H1 (cell line): ENCODE results near the gene MAPT. TPM values are rescaled to one million over a fixed set of nuclear protein-coding genes. Genes with fewer than 3 reads are reported as not detected.
A peak's percentile ranks its signal among the peaks of the same experiment; 100 is the strongest.

ENCODE experiments used
- CTCF ChIA-PET: fragments of 300-600 bp; sonication (Branson Sonifier 250); formaldehyde crosslinking; loops from one replicate; lab custom pipeline; 2021; ENCODE audit not compliant: partially characterized antibody; lab: Charles Lee
- POLR2A ChIA-PET: fragments of 300-600 bp; sonication (Branson Sonifier 250); formaldehyde crosslinking; loops from one replicate; lab custom pipeline; 2021; ENCODE audit warnings: inconsistent platforms; ENCODE audit not compliant: partially characterized antibody; lab: Charles Lee
- DNase-seq, 2 experiments: peaks; one replicate each; pipeline versions ENCODE4 v3.0.0 to v3.0.0-alpha.2; 2010 to 2022; ENCODE audit warnings: low spot score in 2 of 2, low read depth in 1 of 2, mixed read lengths in 1 of 2
- FAIRE-seq: peaks from 2 replicates; lab custom pipeline; 2011; peaks lifted over from hg19 to GRCh38; lab: Jason Lieb, UNC
- H2AFZ ChIP-seq: 2 replicates; pipeline ENCODE4 v1.8.1; 2012; ENCODE audit warnings: low read length, inconsistent platforms
- H2AK5ac ChIP-seq: 2 replicates; pipeline ENCODE4 v1.6.1; 2013; ENCODE audit warnings: low read depth, low read length
- H2BK120ac ChIP-seq: replicated peaks from 2 replicates; pipeline ENCODE3; 2013; ENCODE audit warnings: low read depth, low read length, inconsistent platforms
- H2BK12ac ChIP-seq: 2 replicates; pipeline ENCODE4 v1.6.1; 2013; ENCODE audit warnings: low read depth, low read length
- H2BK15ac ChIP-seq: 2 replicates; pipeline ENCODE4 v1.6.1; 2013; ENCODE audit warnings: low read length
- H2BK20ac ChIP-seq: 2 replicates; pipeline ENCODE4 v1.6.1; 2013; ENCODE audit warnings: low read length
- H2BK5ac ChIP-seq: 2 replicates; pipeline ENCODE4 v1.6.1; 2013; ENCODE audit warnings: low read depth, low read length
- H3K14ac ChIP-seq: 2 replicates; pipeline ENCODE4 v1.6.1; 2013; ENCODE audit warnings: inconsistent platforms; ENCODE audit not compliant: insufficient read length
- H3K18ac ChIP-seq: 2 replicates; pipeline ENCODE4 v1.6.1; 2013; ENCODE audit warnings: low read length; ENCODE audit errors: extremely low read depth
- H3K23ac ChIP-seq: 2 replicates; pipeline ENCODE4 v1.6.1; 2013; ENCODE audit warnings: inconsistent platforms; ENCODE audit not compliant: insufficient read length
- H3K23me2 ChIP-seq: 2 replicates; pipeline ENCODE4 v1.6.1; 2013; ENCODE audit warnings: low read depth, low read length
- H3K27ac ChIP-seq: 2 replicates; pipeline ENCODE4 v1.6.1; 2011; ENCODE audit warnings: low read depth, low read length, inconsistent platforms
- H3K27me3 ChIP-seq, 4 experiments: replicated peaks in 1 of 4; 1 replicate in 1 of 4; 2 replicates in 3 of 4; pipeline versions ENCODE4 v1.6.1 to v1.8.1; 2011 to 2013; ENCODE audit warnings: low read length in 3 of 4, mild to moderate bottlenecking in 3 of 4, inconsistent platforms in 2 of 4, mixed read lengths in 2 of 4, moderate library complexity in 1 of 4; ENCODE audit not compliant: control insufficient read depth in 3 of 4, insufficient read depth in 3 of 4; ENCODE audit errors: extremely low read depth in 1 of 4
- H3K36me3 ChIP-seq, 4 experiments: 2 replicates each; pipeline versions ENCODE4 v1.6.1 to v1.8.1; 2011 to 2013; ENCODE audit warnings: mild to moderate bottlenecking in 4 of 4, low read length in 3 of 4, moderate library complexity in 2 of 4, control low read depth in 1 of 4, inconsistent platforms in 1 of 4; ENCODE audit not compliant: insufficient read depth in 4 of 4, control insufficient read depth in 2 of 4
- H3K4ac ChIP-seq: replicated peaks from 2 replicates; pipeline ENCODE3; 2013; ENCODE audit warnings: low read length, low read depth, mixed read lengths, inconsistent platforms; ENCODE audit not compliant: insufficient read length
- H3K4me1 ChIP-seq, 4 experiments: replicated peaks in 1 of 4; 1 replicate in 1 of 4; 2 replicates in 3 of 4; pipeline versions ENCODE4 v1.6.1 to v1.8.1; 2011 to 2013; ENCODE audit warnings: low read length in 3 of 4, inconsistent platforms in 2 of 4, mixed read lengths in 1 of 4; ENCODE audit not compliant: insufficient read depth in 4 of 4, control insufficient read depth in 3 of 4
- H3K4me2 ChIP-seq, 2 experiments: 2 replicates each; pipeline versions ENCODE4 v1.6.1 to v1.8.1; 2011 to 2013; ENCODE audit warnings: low read depth in 2 of 2, low read length in 2 of 2, control low read depth in 1 of 2, inconsistent platforms in 1 of 2, mild to moderate bottlenecking in 1 of 2; ENCODE audit not compliant: insufficient read depth in 1 of 2
- H3K4me3 ChIP-seq, 4 experiments: fragments of 200-600, 300-600 bp in 1 of 4; sonication (generic), shearing (Covaris generic), sonication (Bioruptor Twin) in 1 of 4; 2 replicates each; pipeline versions ENCODE4 v1.5.1 to v1.8.1; 2011 to 2016; ENCODE audit warnings: low read length in 4 of 4, low read depth in 3 of 4, control low read depth in 2 of 4, inconsistent platforms in 2 of 4, mild to moderate bottlenecking in 2 of 4, mixed read lengths in 1 of 4, moderate library complexity in 1 of 4; ENCODE audit not compliant: insufficient read depth in 2 of 4; ENCODE audit errors: extremely low read depth in 1 of 4
- H3K56ac ChIP-seq: replicated peaks from 2 replicates; pipeline ENCODE3; 2013; ENCODE audit warnings: low read depth, mild to moderate bottlenecking, mixed read lengths, low read length, inconsistent platforms; ENCODE audit not compliant: insufficient read length
- H3K79me1 ChIP-seq: 2 replicates; pipeline ENCODE4 v1.6.1; 2013; ENCODE audit warnings: low read depth, low read length, control low read depth
- H3K79me2 ChIP-seq, 2 experiments: 2 replicates each; pipeline versions ENCODE4 v1.6.1 to v1.8.1; 2012 to 2013; ENCODE audit warnings: low read length in 2 of 2, mild to moderate bottlenecking in 2 of 2, inconsistent platforms in 1 of 2; ENCODE audit not compliant: insufficient read depth in 2 of 2, control insufficient read depth in 1 of 2
- H3K9ac ChIP-seq, 4 experiments: replicated peaks in 1 of 4; 1 replicate in 1 of 4; 2 replicates in 3 of 4; pipeline versions ENCODE4 v1.6.1 to v1.8.1; 2011 to 2013; ENCODE audit warnings: low read depth in 3 of 4, low read length in 3 of 4, control low read depth in 2 of 4, mild to moderate bottlenecking in 2 of 4, moderate library complexity in 2 of 4, inconsistent platforms in 1 of 4; ENCODE audit errors: extremely low read depth in 1 of 4
- H3K9me3 ChIP-seq, 2 experiments: 2 replicates each; pipeline versions ENCODE4 v1.6.1 to v1.8.1; 2012 to 2013; ENCODE audit warnings: mild to moderate bottlenecking in 2 of 2, moderate library complexity in 2 of 2, control low read depth in 1 of 2, inconsistent platforms in 1 of 2, low read depth in 1 of 2, low read length in 1 of 2, mixed read lengths in 1 of 2; ENCODE audit not compliant: insufficient read depth in 2 of 2
- H4K20me1 ChIP-seq, 2 experiments: replicated peaks in 1 of 2; 2 replicates each; pipeline versions ENCODE3 to v1.8.1; 2011 to 2013; ENCODE audit warnings: inconsistent platforms in 2 of 2, low read length in 2 of 2, mild to moderate bottlenecking in 1 of 2; ENCODE audit not compliant: insufficient read depth in 2 of 2, control insufficient read depth in 1 of 2
- H4K5ac ChIP-seq: 2 replicates; pipeline ENCODE4 v1.6.1; 2013; ENCODE audit warnings: low read length, low read depth, mixed read lengths, inconsistent platforms; ENCODE audit not compliant: insufficient read length
- H4K8ac ChIP-seq: 2 replicates; pipeline ENCODE4 v1.8.0; 2013; ENCODE audit warnings: mild to moderate bottlenecking, moderate library complexity, low read length, inconsistent platforms; ENCODE audit not compliant: insufficient read depth; ENCODE audit errors: extremely low read depth
- H4K91ac ChIP-seq: replicated peaks from 2 replicates; pipeline ENCODE3; 2013; ENCODE audit warnings: low read length, mixed read lengths, inconsistent platforms; ENCODE audit not compliant: insufficient read length
- ATF2 ChIP-seq: IDR thresholded peaks from 2 replicates; pipeline ENCODE4 v1.6.1; 2012; ENCODE audit warnings: low read length, inconsistent platforms
- BRCA1 ChIP-seq: IDR thresholded peaks from 2 replicates; pipeline ENCODE4 v1.6.1; 2012; ENCODE audit warnings: low read depth, low read length, improper control_type of control experiment
- CEBPB ChIP-seq: IDR thresholded peaks from 2 replicates; pipeline ENCODE4 v1.6.1; 2012; ENCODE audit warnings: low read depth, low read length
- EZH2 ChIP-seq: fragments of 200-600 bp; sonication (generic); IDR thresholded peaks from 2 replicates; pipeline ENCODE4 v1.7.1; 2012; ENCODE audit warnings: low read depth, mild to moderate bottlenecking, moderate library complexity, low read length, inconsistent platforms; ENCODE audit not compliant: severe bottlenecking
- JUND ChIP-seq: IDR thresholded peaks from 2 replicates; pipeline ENCODE4 v1.6.1; 2011; ENCODE audit warnings: mild to moderate bottlenecking, improper control_type of control experiment, low read length
- KDM4A ChIP-seq: IDR thresholded peaks from one replicate; pipeline ENCODE4 v1.7.1; 2012; ENCODE audit warnings: low read depth, mild to moderate bottlenecking, moderate library complexity, low read length, inconsistent platforms; ENCODE audit not compliant: severe bottlenecking
- MAFK ChIP-seq: IDR thresholded peaks from 2 replicates; pipeline ENCODE4 v1.6.1; 2012; ENCODE audit warnings: low read depth, mild to moderate bottlenecking, improper control_type of control experiment, low read length
- NANOG ChIP-seq: IDR thresholded peaks from 2 replicates; pipeline ENCODE4 v1.6.1; 2011; ENCODE audit warnings: low read length, low read depth, mild to moderate bottlenecking, inconsistent platforms; ENCODE audit not compliant: insufficient read depth, poor library complexity, severe bottlenecking
- SIN3A ChIP-seq, 2 experiments: IDR thresholded peaks in 1 of 2; conservative IDR thresholded peaks in 1 of 2; 2 replicates each; pipeline ENCODE4 v1.6.1; 2011 to 2012; ENCODE audit warnings: low read length in 2 of 2, improper control_type of control experiment in 1 of 2, low read depth in 1 of 2, mild to moderate bottlenecking in 1 of 2
- SP1 ChIP-seq: IDR thresholded peaks from 2 replicates; pipeline ENCODE4 v1.6.1; 2011; ENCODE audit warnings: low read depth, low read length
- SP2 ChIP-seq: IDR thresholded peaks from 2 replicates; pipeline ENCODE4 v1.6.1; 2012; ENCODE audit warnings: mild to moderate bottlenecking, low read length, inconsistent platforms
- WGBS, 2 experiments: shearing (Covaris generic) in 1 of 2; methylation state at CpG; one replicate each; pipeline versions ENCODE4 v1.1.6 to v1.1.7; 2013 to 2015; ENCODE audit warnings: low lambda C conversion rate in 2 of 2, mixed read lengths in 2 of 2, inconsistent platforms in 1 of 2, low coverage in 1 of 2, missing lambda C conversion rate in 1 of 2; ENCODE audit not compliant: insufficient replicate concordance in 2 of 2, insufficient coverage in 1 of 2, insufficient read length in 1 of 2; ENCODE audit errors: extremely low coverage in 1 of 2, missing lambda C conversion rate in 1 of 2; 5-methylcytosine and 5-hydroxymethylcytosine counted together
- polyA plus RNA-seq, 7 experiments: library from polyadenylated mRNA; depleted of rRNA in 3 of 7; stranded (reverse) in 5 of 7; unstranded in 2 of 7; fragments of >200 nt in 5 of 7; fragments of 200-250 nt in 2 of 7; gene quantifications; 1 replicate in 5 of 7; 2 replicates in 1 of 7; 4 replicates in 1 of 7; pipeline versions ENCODE4 v1.2.1 to v1.2.3, GENCODE V29; 2011 to 2013; ENCODE audit warnings: missing spikeins in 2 of 7, mixed read lengths in 2 of 7
- total RNA-seq: library from RNA; stranded (reverse); fragmentation: NEBNext Ultra II Directional; extraction: Animal tissue kit (Norgen Biotek cat#: 25700); gene quantifications from 2 replicates; pipeline ENCODE4 v1.2.1, GENCODE V29; 2021

Gene MAPT
- total and polyA plus RNA-seq, 2 of the 8 experiments (the other 6 are each of a cell fraction or from before 2014, with no cell fraction given) = 0.54 to 1.7 TPM

GRCh38 chr17:45893725-45894021, 681 bp upstream of the MAPT start:
- H4K91ac ChIP-seq = peak overlapping the region; percentile 45
- H3K4me1 ChIP-seq = peaks cover 0 to 20% (median 9%) of the 10 kb centered on the region in 4 experiments; a peak in 6 of 7 replicates
- H3K79me1 ChIP-seq = no peaks in the 10 kb centered on the region
- TF ChIP-seq SIN3A (conservative IDR thresholded peaks at IDR 0.05 in 1 of 2, IDR thresholded peaks at IDR 0.05 in 1 of 2; ENCODE audit: low read depth in 1 of 2, low read length in 2 of 2) (no peak), KDM4A (no peak), BRCA1 (no peak), CEBPB (no peak), MAFK (no peak), NANOG (no peak), JUND (no peak), EZH2 (no peak), SP1 (no peak), SP2 (no peak), ATF2 (no peak)
- H2BK5ac ChIP-seq = no peak overlapping the region
- FAIRE-seq (no peak), DNase-seq (no peak)
- no peaks in the 10 kb centered on the region for H3K36me3 ChIP-seq
- H2BK120ac ChIP-seq = no peak overlapping the region
- no peak overlapping the region for H2BK12ac ChIP-seq
- H4K5ac ChIP-seq = no peak overlapping the region
- peaks cover 0 to 1% of the 10 kb centered on the region in 2 experiments for H4K20me1 ChIP-seq
- peaks cover 22% of the 10 kb centered on the region; the same call in 1 of the 2 replicates for H3K23me2 ChIP-seq
- peak overlapping the region; percentile 72 for H4K8ac ChIP-seq
- no peak overlapping the region for H2BK15ac ChIP-seq
- H2AK5ac ChIP-seq = no peak overlapping the region
- ChIA-PET CTCF (interaction anchor here (0.6 to 2.4 kb wide), 14 partner anchors 9 to 253 kb away, joined by 3 to 11 read pairs (median 4); no protein-coding TSS in a partner anchor), POLR2A (interaction anchor here (0.6 to 1.6 kb wide), 6 partner anchors 9 to 379 kb away, joined by 3 to 8 read pairs (median 5); no protein-coding TSS in a partner anchor)
- no peak overlapping the region for H3K27ac ChIP-seq
- peaks cover 35 to 55% (median 52%) of the 10 kb centered on the region in 4 experiments for H3K27me3 ChIP-seq
- H3K79me2 ChIP-seq = no peaks in the 10 kb centered on the region
- no peak overlapping the region for H2BK20ac ChIP-seq
- peak overlapping the region; percentile 87; the same call in 1 of the 2 replicates for H3K18ac ChIP-seq
- peak overlapping the region; percentile 83 to 96 for H3K4me2 ChIP-seq
- H3K23ac ChIP-seq = no peak overlapping the region
- H3K4me3 ChIP-seq = peak overlapping the region; percentile 29 to 74 (median 34); a peak in 6 of 8 replicates
- H3K14ac ChIP-seq = no peak overlapping the region
- H3K56ac ChIP-seq = no peak overlapping the region
- 63% methylated on average over 7 of the region's 7 CpGs; no CpG with 5 or more reads in 1 of the 2 experiments for WGBS, 2 experiments
- H3K9me3 ChIP-seq = no peaks in the 10 kb centered on the region
- H2AFZ ChIP-seq = peak overlapping the region; percentile 43
- peak overlapping the region in 3 of 4 experiments; percentile 14 to 36 (median 20); a peak in 4 of 7 replicates for H3K9ac ChIP-seq
- H3K4ac ChIP-seq = no peak overlapping the region
